Osteoblast (primary cell): ENCODE measurements around the gene ABLIM1. TPM values are rescaled to one million over a fixed set of nuclear protein-coding genes. Genes with fewer than 3 reads are reported as not detected.

Experiments
- DNase-seq: peaks from one replicate; pipeline ENCODE4 v3.0.0; 2011; ENCODE audit warnings: low spot score, mixed read lengths; ENCODE audit not compliant: insufficient read length; ENCODE audit errors: missing footprints
- H2AFZ ChIP-seq: 2 replicates; pipeline ENCODE4 v1.6.0; 2011; ENCODE audit warnings: mild to moderate bottlenecking, low read length
- H3K27ac ChIP-seq: 2 replicates; pipeline ENCODE4 v1.5.1; 2011; ENCODE audit warnings: mild to moderate bottlenecking, low read depth, low read length, moderate library complexity
- H3K27me3 ChIP-seq: 2 replicates; pipeline ENCODE4 v1.6.0; 2012; ENCODE audit warnings: mild to moderate bottlenecking, control low read depth, inconsistent platforms, low read length, moderate library complexity; ENCODE audit not compliant: insufficient read depth
- H3K36me3 ChIP-seq: 2 replicates; pipeline ENCODE4 v1.5.1; 2011; ENCODE audit warnings: mild to moderate bottlenecking, low read length, control low read depth, moderate library complexity; ENCODE audit not compliant: insufficient read depth
- H3K4me1 ChIP-seq: 2 replicates; pipeline ENCODE4 v1.5.1; 2011; ENCODE audit warnings: mild to moderate bottlenecking, low read length, control low read depth, moderate library complexity; ENCODE audit not compliant: insufficient read depth
- H3K4me2 ChIP-seq: 2 replicates; pipeline ENCODE4 v1.6.0; 2011; ENCODE audit warnings: mild to moderate bottlenecking, low read length; ENCODE audit not compliant: insufficient read depth
- H3K4me3 ChIP-seq: fragments of 200-600 bp; sonication (generic); 3 replicates; pipeline ENCODE4 v1.5.1; 2012; ENCODE audit warnings: mild to moderate bottlenecking, low read length, inconsistent platforms; ENCODE audit not compliant: insufficient read depth
- H3K79me2 ChIP-seq: 2 replicates; pipeline ENCODE4 v1.6.0; 2012; ENCODE audit warnings: mild to moderate bottlenecking, low read length, control low read depth, inconsistent platforms; ENCODE audit not compliant: insufficient read depth
- H3K9me3 ChIP-seq: 2 replicates; pipeline ENCODE4 v1.5.1; 2011; ENCODE audit warnings: low read depth, low read length, control low read depth
- H4K20me1 ChIP-seq: 2 replicates; pipeline ENCODE4 v1.6.0; 2012; ENCODE audit warnings: mild to moderate bottlenecking, low read length, control low read depth; ENCODE audit not compliant: insufficient read depth
- total RNA-seq: library from RNA; depleted of rRNA; stranded (reverse); fragments of >200 nt; gene quantifications from 2 replicates; pipeline ENCODE4 v1.2.3, GENCODE V29; 2012
- TF ChIP-seq, protein P1 (sequence below): IDR thresholded peaks from 2 replicates; pipeline ENCODE4 v1.5.1; 2011; ENCODE audit warnings: mild to moderate bottlenecking, low read depth, low read length, moderate library complexity; ENCODE audit errors: extremely low read depth

The ABLIM1 gene
- total RNA-seq, 1 donor, result 11.2 TPM

DNA sequence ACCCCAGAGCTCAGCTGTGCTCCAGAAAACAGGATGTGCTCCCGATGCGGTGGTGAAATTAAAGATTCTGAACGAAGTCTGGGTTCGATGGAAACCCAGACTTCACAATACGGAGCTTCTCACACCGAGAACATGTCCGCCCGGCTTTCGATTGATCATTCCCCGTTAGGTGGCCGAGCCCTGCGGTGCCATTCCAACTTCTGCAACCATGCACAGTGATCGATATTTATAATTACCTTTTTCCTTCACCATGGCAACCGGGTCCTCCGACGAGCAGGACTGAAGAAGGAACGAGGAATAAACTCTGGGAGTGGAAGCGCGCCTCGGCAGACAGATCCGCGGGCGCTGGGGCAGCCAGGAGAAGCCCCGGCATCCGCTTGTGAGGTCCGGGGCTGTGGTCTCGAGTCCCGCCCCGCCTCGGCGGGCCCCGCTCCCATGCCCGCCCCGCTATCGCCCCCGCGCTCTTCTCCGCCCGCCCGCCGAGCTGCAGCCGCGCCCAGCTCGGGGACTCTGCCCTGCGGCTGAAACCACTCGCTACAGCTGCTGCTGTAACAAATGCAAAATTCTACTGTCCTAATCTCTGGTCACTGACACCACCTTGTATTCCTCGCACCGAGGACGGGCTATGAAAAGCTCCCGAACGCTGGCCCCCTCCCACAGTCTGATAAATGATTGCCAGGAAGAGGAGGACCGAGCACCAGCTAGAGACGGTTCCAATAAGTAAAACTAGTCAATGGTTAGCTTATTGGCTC is 26.2 kb downstream of the ABLIM1 start:
- Histone ChIP-seq H3K9me3 (no peaks in the 10 kb centered on the region), H3K79me2 (no peaks in the 10 kb centered on the region), H2AFZ (peak overlapping the region; percentile 77), H3K4me2 (peak overlapping the region; percentile 95), H3K4me3 (peak overlapping the region; percentile 74), H4K20me1 (no peaks in the 10 kb centered on the region), H3K27ac (no peak overlapping the region), H3K36me3 (no peaks in the 10 kb centered on the region), H3K4me1 (peaks cover 38% of the 10 kb centered on the region), H3K27me3 (peaks cover 45% of the 10 kb centered on the region)
- TF ChIP-seq, protein P1, sequence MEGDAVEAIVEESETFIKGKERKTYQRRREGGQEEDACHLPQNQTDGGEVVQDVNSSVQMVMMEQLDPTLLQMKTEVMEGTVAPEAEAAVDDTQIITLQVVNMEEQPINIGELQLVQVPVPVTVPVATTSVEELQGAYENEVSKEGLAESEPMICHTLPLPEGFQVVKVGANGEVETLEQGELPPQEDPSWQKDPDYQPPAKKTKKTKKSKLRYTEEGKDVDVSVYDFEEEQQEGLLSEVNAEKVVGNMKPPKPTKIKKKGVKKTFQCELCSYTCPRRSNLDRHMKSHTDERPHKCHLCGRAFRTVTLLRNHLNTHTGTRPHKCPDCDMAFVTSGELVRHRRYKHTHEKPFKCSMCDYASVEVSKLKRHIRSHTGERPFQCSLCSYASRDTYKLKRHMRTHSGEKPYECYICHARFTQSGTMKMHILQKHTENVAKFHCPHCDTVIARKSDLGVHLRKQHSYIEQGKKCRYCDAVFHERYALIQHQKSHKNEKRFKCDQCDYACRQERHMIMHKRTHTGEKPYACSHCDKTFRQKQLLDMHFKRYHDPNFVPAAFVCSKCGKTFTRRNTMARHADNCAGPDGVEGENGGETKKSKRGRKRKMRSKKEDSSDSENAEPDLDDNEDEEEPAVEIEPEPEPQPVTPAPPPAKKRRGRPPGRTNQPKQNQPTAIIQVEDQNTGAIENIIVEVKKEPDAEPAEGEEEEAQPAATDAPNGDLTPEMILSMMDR, result no peak
- no peak for DNase-seq

DNA sequence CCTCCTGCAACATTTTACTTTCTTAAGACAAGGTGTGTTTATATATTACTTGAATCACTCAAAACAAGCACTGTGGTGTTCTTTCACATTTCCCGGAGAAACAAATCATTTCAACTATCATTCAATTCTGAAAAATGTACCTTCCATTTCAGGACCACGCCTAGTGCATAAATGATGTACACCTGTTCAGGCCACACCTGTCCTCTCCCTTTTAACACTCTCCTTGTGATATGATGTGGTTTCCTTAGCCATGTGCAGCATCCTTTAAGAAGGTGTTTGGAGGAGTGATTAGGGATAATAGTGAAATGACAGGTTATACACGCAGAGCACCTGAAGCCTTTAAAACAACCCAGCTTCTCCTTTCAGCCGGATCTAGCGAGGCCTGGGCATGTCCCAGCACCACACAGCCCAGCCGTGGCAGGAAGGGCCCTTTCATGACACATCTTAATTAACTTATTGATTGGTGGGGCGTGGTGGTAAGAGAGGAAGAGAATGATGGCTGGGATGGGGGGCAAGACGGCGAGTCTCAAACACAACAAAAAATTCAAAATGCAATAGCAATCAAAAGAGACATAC is 26.9 kb downstream of the ABLIM1 start:
- H2AFZ ChIP-seq, result peak overlapping the region; percentile 77

DNA sequence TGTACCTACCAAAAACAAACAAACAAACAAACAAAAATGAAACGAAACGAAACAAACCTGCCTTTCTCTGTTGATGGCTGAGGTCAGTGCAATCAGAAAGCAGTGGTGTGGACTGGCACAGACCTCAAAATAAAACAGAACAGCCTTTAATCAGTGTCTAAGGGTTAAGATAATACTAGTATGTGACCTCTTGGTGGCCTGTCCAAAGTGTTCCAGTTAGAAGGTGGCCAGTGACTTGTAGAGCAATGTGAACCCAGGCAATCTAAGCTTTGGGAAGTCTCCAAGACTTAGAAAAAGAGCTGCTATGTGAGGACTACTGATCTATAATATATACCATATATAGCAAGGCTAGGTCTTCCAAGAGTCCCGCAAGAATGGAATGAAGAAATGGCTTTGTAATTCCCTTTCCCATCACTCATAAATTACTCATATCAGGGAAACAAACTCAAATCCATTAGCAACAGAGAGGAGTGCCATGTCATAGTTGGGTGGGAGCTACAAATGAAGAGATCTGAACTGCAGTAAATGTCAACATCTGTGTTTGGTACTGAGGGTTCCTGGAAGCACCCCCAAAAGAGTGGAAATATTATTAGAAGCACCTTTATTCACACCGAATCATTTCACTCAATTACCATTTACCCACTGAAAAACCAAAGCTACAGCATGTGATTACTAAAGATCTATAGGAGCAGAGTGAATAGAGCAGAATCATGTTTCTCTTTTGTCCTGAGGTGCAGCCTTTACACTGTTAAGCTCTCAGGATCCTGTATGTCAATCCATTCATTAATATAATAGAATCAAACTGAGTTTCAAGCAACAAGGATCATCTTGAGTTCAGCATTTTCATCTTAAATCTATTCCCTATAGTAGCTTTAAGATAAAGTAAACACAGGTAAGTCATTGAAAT is 28.0 kb downstream of the ABLIM1 start:
- no peaks in the 10 kb centered on the region for H3K9me3 ChIP-seq
- DNase-seq, result no peak
- H4K20me1 ChIP-seq, result no peaks in the 10 kb centered on the region
- H3K27ac ChIP-seq, result no peak overlapping the region
- H3K4me2 ChIP-seq, result no peak overlapping the region
- no peaks in the 10 kb centered on the region for H3K79me2 ChIP-seq
- H3K27me3 ChIP-seq, result peaks cover 50% of the 10 kb centered on the region
- TF ChIP-seq, protein P1, result no peak
- no peak overlapping the region for H2AFZ ChIP-seq
- peaks cover 36% of the 10 kb centered on the region for H3K4me1 ChIP-seq
- no peak overlapping the region for H3K4me3 ChIP-seq
- no peaks in the 10 kb centered on the region for H3K36me3 ChIP-seq

More for the DNA sequence above, 26.9 kb downstream of the ABLIM1 start:
- Histone ChIP-seq H3K4me3 (peak overlapping the region; percentile 74), H3K27me3 (peaks cover 46% of the 10 kb centered on the region), H3K79me2 (no peaks in the 10 kb centered on the region), H3K36me3 (no peaks in the 10 kb centered on the region), H3K9me3 (no peaks in the 10 kb centered on the region), H3K27ac (no peak overlapping the region), H4K20me1 (no peaks in the 10 kb centered on the region), H3K4me1 (peaks cover 38% of the 10 kb centered on the region), H3K4me2 (peak overlapping the region; percentile 95)
- DNase-seq, result no peak
- TF ChIP-seq, protein P1, result no peak
